CD4-positive, alpha-beta T cell (primary cell): ENCODE data around the gene YAP1. TPM values are rescaled to one million over a fixed set of nuclear protein-coding genes. Genes with fewer than 3 reads are reported as not detected.
A peak's percentile ranks its signal among the peaks of the same experiment; 100 is the strongest.

Source experiments
- ATAC-seq: fragments of 200-7000 bp; cut with Tn5 transposase; one replicate; pipeline ENCODE4 v1.10.0; 2022; ENCODE audit warnings: mild to moderate bottlenecking; ENCODE audit not compliant: poor library complexity
- CTCF ChIA-PET: fragments of 350-600 bp; sonication (Branson Sonifier 250); formaldehyde crosslinking; loops from one replicate; lab custom pipeline; 2021; ENCODE audit warnings: antibody characterized with exemption, inconsistent platforms; lab: Charles Lee
- POLR2A ChIA-PET: fragments of 350-600 bp; sonication (Branson Sonifier 250); formaldehyde crosslinking; loops from one replicate; lab custom pipeline; 2021; ENCODE audit warnings: antibody characterized with exemption, inconsistent platforms; lab: Charles Lee
- DNase-seq, 14 experiments: peaks; one replicate each; pipeline ENCODE4 v3.0.0-alpha.2; 2013 to 2020; ENCODE audit warnings: mixed read lengths in 2 of 14
- H3K27ac ChIP-seq, 2 donors: one replicate each; pipeline versions ENCODE4 v1.5.1 to v1.7.0; 2013; ENCODE audit warnings: low read length in 2 of 2, low read depth in 1 of 2, mild to moderate bottlenecking in 1 of 2
- H3K27me3 ChIP-seq, 2 experiments: 1 replicate in 1 of 2; 2 replicates in 1 of 2; pipeline versions ENCODE4 v1.6.1 to v1.7.0; 2013; ENCODE audit warnings: low read length in 2 of 2, control low read depth in 1 of 2, mild to moderate bottlenecking in 1 of 2, moderate library complexity in 1 of 2; ENCODE audit not compliant: insufficient read depth in 2 of 2, control insufficient read depth in 1 of 2
- H3K36me3 ChIP-seq: one replicate; pipeline ENCODE4 v1.6.1; 2013; ENCODE audit warnings: low read length, control low read depth; ENCODE audit not compliant: insufficient read depth
- H3K4me1 ChIP-seq: one replicate; pipeline ENCODE4 v1.6.1; 2013; ENCODE audit warnings: low read length, control low read depth; ENCODE audit not compliant: insufficient read depth
- H3K4me3 ChIP-seq: one replicate; pipeline ENCODE4 v1.5.1; 2013; ENCODE audit warnings: mild to moderate bottlenecking, low read length, moderate library complexity
- H3K9me3 ChIP-seq, 2 experiments: 1 replicate in 1 of 2; 2 replicates in 1 of 2; pipeline versions ENCODE4 v1.6.1 to v1.7.0; 2013; ENCODE audit warnings: low read length in 2 of 2, mild to moderate bottlenecking in 2 of 2, control low read depth in 1 of 2, moderate library complexity in 1 of 2; ENCODE audit not compliant: control insufficient read depth in 1 of 2, insufficient read depth in 1 of 2
- H3K27ac Mint-ChIP-seq: one replicate; pipeline ENCODE4 v1.8.0; 2020; ENCODE audit warnings: mixed read lengths
- H3K27me3 Mint-ChIP-seq: one replicate; pipeline ENCODE4 v1.8.0; 2021; ENCODE audit warnings: mixed read lengths
- H3K36me3 Mint-ChIP-seq: one replicate; pipeline ENCODE4 v1.8.0; 2021; ENCODE audit warnings: low read depth, mixed read lengths
- H3K4me1 Mint-ChIP-seq: one replicate; pipeline ENCODE4 v1.8.0; 2021; ENCODE audit warnings: low read depth, mixed read lengths
- H3K4me3 Mint-ChIP-seq: one replicate; pipeline ENCODE4 v1.8.0; 2020; ENCODE audit warnings: mild to moderate bottlenecking, mixed read lengths
- H3K9me3 Mint-ChIP-seq: one replicate; pipeline ENCODE4 v1.8.0; 2020; ENCODE audit warnings: mixed read lengths
- intact Hi-C, 2 experiments: fragments of 100-400 bp; cut with DNase I in 1 of 2; cut with micrococcal nuclease in 1 of 2; formaldehyde crosslinking; loops; one replicate each; pipeline versions ENCODE4 v1.15.1 to v1.9.0; 2023 to 2025; cut with DNase I, micrococcal nuclease
- total RNA-seq, 174 experiments: library from RNA in 2 of 174; stranded (reverse) in 2 of 174; gene quantifications; one replicate each; pipeline ENCODE4 v1.2.3 and lab custom pipeline; 2021 to 2026
- TF ChIP-seq, protein P1 (sequence below): fragments of 200-600 bp; IDR thresholded peaks from one replicate; pipeline ENCODE4 v1.8.0; 2022; ENCODE audit warnings: antibody characterized with exemption, mild to moderate bottlenecking

Gene YAP1
- total RNA-seq, 2 experiments from 2014 or later: 0.06 TPM; not detected in 1

DNA sequence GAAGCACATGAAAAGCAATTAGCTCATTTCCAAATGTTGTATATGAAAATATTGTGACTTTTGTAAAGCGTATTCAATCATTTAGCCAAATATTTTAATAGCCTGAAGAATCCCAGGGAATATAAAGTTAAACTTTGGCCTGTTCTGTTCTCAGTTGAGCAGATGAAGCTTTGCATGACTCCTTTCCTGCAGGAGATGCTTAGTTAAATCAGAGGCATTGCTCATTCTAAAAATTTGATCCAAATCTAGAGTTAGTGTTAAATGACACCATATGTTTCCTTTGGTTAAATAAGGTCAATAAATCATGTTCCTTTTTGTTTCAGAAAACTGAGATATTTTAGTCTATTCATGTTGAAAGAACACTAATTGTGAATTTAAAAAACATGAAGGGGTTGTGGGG is 155.9 kb downstream of the YAP1 start:
- ATAC-seq: no peak
- Mint-ChIP-seq H3K27me3 (no peaks in the 10 kb centered on the region), H3K4me1 (peaks cover 33% of the 10 kb centered on the region), H3K9me3 (no peaks in the 10 kb centered on the region), H3K36me3 (no peaks in the 10 kb centered on the region), H3K27ac (no peak overlapping the region), H3K4me3 (no peak overlapping the region)
- ChIA-PET CTCF (no interaction called here), POLR2A (interaction anchor here (0.8 kb wide), 1 partner anchor 194 kb away, joined by 3 read pairs; no protein-coding TSS in a partner anchor)
- no peak overlapping the region for H3K27ac ChIP-seq
- no peaks in the 10 kb centered on the region for H3K27me3 ChIP-seq
- intact Hi-C loops: loop anchor here in 1 of 2 experiments (10.0 kb wide), 2 partner anchors 351 to 839 kb away; partner anchors contain the start of genes ANGPTL5, CEP126 and DYNC2H1
- peaks cover 20% of the 10 kb centered on the region for H3K4me1 ChIP-seq
- H3K9me3 ChIP-seq: no peaks in the 10 kb centered on the region
- DNase-seq: no peak
- TF ChIP-seq, protein P1, sequence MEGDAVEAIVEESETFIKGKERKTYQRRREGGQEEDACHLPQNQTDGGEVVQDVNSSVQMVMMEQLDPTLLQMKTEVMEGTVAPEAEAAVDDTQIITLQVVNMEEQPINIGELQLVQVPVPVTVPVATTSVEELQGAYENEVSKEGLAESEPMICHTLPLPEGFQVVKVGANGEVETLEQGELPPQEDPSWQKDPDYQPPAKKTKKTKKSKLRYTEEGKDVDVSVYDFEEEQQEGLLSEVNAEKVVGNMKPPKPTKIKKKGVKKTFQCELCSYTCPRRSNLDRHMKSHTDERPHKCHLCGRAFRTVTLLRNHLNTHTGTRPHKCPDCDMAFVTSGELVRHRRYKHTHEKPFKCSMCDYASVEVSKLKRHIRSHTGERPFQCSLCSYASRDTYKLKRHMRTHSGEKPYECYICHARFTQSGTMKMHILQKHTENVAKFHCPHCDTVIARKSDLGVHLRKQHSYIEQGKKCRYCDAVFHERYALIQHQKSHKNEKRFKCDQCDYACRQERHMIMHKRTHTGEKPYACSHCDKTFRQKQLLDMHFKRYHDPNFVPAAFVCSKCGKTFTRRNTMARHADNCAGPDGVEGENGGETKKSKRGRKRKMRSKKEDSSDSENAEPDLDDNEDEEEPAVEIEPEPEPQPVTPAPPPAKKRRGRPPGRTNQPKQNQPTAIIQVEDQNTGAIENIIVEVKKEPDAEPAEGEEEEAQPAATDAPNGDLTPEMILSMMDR: no peak
- H3K36me3 ChIP-seq: no peaks in the 10 kb centered on the region
- H3K4me3 ChIP-seq: no peak overlapping the region

DNA sequence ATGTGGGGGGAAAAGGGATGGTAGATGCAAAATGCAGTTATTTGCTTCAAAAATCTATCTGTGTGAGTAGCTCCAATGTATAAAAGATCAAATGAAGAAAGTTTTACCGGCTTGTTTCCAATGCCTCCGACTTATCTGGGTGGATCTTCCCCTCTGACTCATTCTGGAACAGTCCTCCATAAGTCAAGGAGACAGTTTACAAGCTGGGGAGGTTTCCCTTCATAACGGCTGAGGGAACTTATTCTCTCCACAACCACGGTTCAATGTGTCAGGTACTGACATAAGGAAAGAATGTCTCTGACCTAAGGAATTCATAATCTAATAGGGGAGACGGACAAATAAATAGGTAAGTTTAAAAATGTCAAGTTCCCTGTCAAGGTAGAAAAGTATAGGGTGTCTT is 157.4 kb downstream of the YAP1 start:
- no peak overlapping the region for H3K27ac Mint-ChIP-seq
- no peaks in the 10 kb centered on the region for H3K27me3 Mint-ChIP-seq

DNA sequence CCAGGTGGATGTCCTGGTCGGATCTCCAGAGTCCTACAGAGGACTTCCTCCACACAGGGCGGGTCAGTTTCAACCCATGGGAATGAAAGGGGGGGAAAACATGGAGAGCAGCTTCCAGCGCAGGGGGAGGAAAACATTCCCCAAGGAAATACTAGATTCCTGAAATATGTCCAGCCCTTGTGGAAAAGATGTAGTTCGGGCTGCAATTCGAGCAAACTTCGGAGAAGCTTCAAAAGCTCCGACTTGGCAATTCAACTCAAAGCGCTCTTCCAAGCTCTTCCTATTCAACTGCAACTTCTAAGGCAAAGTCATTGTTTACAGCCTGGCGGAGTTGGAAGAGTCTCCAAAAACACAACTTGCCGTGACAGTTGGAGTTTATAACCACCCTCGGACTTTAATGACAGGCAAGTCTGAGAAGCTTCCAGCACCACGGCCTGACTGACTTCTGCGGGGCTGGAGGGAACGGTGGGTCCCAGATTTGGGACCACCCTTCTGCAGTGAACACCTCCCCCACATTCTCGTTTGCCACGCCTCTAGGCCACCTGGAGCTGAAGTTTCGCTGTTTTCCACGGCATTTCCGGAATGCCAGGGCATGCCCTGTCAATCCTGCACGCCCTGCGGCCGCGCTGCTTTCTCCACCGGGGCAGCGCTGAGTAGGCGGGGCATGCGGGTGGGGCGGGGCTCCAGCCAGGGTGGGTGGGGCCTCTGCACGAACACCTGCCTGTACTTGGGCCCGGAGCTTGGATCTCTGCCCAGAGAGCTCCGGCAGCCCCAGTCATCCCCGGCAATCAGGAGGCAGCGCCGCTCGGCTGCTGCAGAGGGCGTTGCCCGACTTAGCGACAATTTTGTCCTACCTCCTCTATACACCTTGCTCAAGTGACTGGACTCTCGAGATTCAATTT is 158.1 kb downstream of the YAP1 start:
- peaks cover 20% of the 10 kb centered on the region for H3K4me1 ChIP-seq
- no peaks in the 10 kb centered on the region for H3K9me3 Mint-ChIP-seq
- peak overlapping the region; percentile 83 for H3K4me3 Mint-ChIP-seq
- peak overlapping the region; percentile 49 for H3K4me3 ChIP-seq
- no peaks in the 10 kb centered on the region for H3K36me3 ChIP-seq
- peak overlapping the region; percentile 78 for H3K27ac Mint-ChIP-seq
- H3K27me3 Mint-ChIP-seq: no peaks in the 10 kb centered on the region
- H3K9me3 ChIP-seq: no peaks in the 10 kb centered on the region
- H3K27me3 ChIP-seq: no peaks in the 10 kb centered on the region
- POLR2A ChIA-PET: interaction anchor here (0.9 to 2.5 kb wide), 7 partner anchors 9 to 82 kb away, joined by 3 to 9 read pairs (median 4); no protein-coding TSS in a partner anchor
- H3K27ac ChIP-seq: no peak overlapping the region
- ATAC-seq (peak; percentile 99), DNase-seq (peak; percentile 71 to 95 (median 82))
- H3K4me1 Mint-ChIP-seq: peaks cover 41% of the 10 kb centered on the region
- CTCF ChIA-PET: interaction anchor here (0.6 to 3.2 kb wide), 12 partner anchors 12 to 421 kb away, joined by 3 to 14 read pairs (median 4); partner anchors contain the start of gene CEP126
- intact Hi-C loops: loop anchor here (1.0 to 10.0 kb wide), 3 partner anchors 49 to 836 kb away; partner anchors contain the start of genes ANGPTL5 (in 1 of the 2), BIRC3 (in 1 of the 2), CEP126 (in 1 of the 2) and DYNC2H1 (in 1 of the 2)
- no peaks in the 10 kb centered on the region for H3K36me3 Mint-ChIP-seq
- TF ChIP-seq, protein P1: peak; percentile 59

More for the DNA sequence above, 157.4 kb downstream of the YAP1 start:
- Histone ChIP-seq H3K4me1 (peaks cover 20% of the 10 kb centered on the region), H3K4me3 (no peak overlapping the region), H3K27ac (no peak overlapping the region), H3K9me3 (no peaks in the 10 kb centered on the region), H3K36me3 (no peaks in the 10 kb centered on the region), H3K27me3 (no peaks in the 10 kb centered on the region)
- POLR2A ChIA-PET: interaction anchor here (2.5 kb wide), 1 partner anchor 51 kb away, joined by 9 read pairs; no protein-coding TSS in a partner anchor
- no peaks in the 10 kb centered on the region for H3K36me3 Mint-ChIP-seq
- TF ChIP-seq, protein P1: no peak
- DNase-seq: peak in 1 of 14 experiments; percentile 30
- no peak for ATAC-seq
- H3K9me3 Mint-ChIP-seq: no peaks in the 10 kb centered on the region
- intact Hi-C loops: loop anchor here (1.0 to 10.0 kb wide), 3 partner anchors 50 to 837 kb away; partner anchors contain the start of genes ANGPTL5 (in 1 of the 2), BIRC3 (in 1 of the 2), CEP126 (in 1 of the 2) and DYNC2H1 (in 1 of the 2)
- peaks cover 39% of the 10 kb centered on the region for H3K4me1 Mint-ChIP-seq
- H3K4me3 Mint-ChIP-seq: peak overlapping the region; percentile 67
- CTCF ChIA-PET: interaction anchor here (0.6 to 3.2 kb wide), 3 partner anchors 26 to 422 kb away, joined by 3 to 14 read pairs (median 4); no protein-coding TSS in a partner anchor
